GM19193 (cell line): ENCODE data around the gene KNSTRN.

ENCODE experiments used
- POLR2A ChIP-seq: IDR thresholded peaks from 4 replicates; pipeline ENCODE4 v1.6.1; 2011; ENCODE audit not compliant: insufficient read depth, insufficient read length; ENCODE audit errors: extremely low read depth

Gene KNSTRN

DNA sequence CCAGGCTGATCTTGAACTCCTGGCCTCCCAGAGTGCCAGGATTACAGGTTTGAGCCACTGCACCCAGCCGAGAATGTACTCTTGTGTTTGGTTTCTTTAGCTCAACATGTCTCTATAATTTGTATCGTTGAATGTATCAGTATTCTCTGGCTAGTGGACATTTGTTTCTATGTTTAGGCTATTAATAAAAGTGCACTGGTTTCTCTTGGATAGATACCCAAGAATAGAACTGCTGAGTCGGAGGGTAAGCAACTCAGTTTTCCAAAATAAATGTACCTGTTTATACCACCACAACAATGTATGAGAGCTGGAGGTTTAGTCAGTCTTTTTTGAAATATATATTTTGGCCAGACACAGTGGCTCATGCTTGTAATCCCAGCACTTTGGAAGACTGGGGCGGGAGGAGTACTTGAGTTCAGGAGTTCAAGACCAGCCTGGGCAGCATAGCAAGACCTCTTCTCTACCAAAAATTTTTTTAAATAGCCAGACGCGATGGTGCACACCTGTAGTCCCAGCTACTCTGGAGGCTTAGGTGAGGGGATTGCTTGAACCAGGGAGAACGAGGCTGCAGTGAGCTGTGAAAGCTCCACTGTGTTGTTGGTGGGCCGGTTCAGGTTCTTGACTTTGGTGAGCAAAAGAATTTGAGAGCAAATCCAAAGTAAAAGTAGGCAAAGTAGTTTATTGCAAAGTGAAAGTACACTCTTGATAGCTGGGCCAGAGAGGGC lies 15.3 kb downstream of the KNSTRN start:
- TF ChIP-seq POLR2A = no peak

DNA sequence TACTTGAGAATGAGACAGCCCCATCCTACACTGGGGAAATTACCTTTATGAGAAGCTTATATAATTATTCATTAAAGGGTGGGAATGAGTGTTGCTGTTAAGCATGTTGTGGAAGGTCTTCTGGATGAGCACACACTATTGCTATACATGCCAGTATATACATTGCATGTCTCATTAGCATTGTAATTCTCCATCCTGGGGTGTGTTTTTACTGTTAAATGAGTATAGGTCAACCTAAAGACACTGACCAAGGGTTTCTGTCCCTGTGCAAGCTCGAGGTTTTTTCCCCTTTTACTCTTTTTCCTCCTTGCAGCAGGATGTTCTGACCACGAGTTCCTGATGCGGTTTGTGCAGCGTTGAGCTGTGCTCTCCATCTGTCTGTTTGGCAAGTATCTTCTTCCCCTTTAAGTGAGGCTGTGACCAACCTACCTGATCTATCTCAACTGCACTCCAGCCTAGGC lies 15.9 kb downstream of the KNSTRN start:
- no peak for TF ChIP-seq POLR2A

DNA sequence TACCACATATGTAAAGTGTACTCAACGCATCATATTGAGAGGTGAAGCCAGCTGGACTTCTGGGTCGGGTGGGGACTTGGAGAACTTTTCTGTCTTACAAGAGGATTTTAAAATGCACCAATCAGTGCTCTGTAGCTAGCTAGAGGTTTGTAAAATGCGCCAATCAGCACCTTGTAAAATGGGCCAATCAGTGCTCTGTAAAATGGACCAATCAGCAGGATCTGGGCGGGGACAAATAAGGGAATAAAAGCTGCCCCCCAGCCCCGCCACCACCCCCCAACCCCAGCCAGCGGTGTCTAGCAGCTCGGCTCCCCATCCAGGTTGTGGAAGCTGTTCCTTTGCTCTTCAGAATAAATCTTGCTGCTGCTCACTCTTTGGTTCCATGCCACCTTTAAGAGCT lies 16.8 kb downstream of the KNSTRN start:
- TF ChIP-seq POLR2A = no peak

DNA sequence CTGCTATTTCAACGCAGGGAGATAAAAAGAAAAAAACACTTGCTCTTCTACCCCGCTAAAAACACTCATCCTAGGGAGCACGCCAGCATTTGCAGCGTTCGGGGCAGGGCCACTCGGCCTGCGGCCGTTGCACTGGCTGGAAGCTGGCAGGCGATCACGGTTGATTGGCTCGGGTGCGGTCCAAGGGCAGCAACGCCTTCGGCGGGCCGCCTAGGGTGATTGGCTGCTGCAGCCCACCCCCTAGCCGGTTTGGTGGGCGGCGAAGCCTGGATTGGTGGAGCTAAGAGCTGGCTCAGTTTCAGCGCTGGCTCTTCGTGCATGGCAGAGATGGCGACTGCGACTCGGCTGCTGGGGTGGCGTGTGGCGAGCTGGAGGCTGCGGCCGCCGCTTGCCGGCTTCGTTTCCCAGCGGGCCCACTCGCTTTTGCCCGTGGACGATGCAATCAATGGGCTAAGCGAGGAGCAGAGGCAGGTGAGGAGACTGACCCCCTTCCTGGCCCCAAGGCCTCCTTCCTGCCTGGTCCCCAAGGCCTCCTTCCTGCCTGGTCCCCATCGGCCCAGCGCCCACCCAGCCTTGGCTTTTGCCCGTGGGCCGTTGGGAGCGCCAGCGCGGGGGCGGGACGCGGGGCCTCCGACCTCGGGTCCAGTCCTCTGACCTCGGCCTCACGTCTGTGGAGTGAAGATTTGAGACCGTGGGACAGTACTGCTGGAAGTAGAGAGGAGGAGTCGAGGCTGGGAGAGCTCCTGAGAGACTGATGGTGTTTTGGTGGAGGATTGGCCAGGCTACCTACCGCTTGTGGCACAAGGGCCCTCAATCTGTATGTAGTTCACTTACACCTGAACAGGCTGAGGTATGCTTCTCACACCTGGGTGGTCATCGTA lies 23.2 kb downstream of the KNSTRN start, which contains the start of gene IVD:
TSS of gene IVD (plus strand) at position 295 of the 881 bp plus-strand sequence. CDS start at position 328, 33 bp downstream.
- TF ChIP-seq POLR2A = peak; percentile 89

- no peak for TF ChIP-seq POLR2A
Observed at GRCh38 chr15:40407330-40407990, 24.9 kb downstream of the KNSTRN start.

DNA sequence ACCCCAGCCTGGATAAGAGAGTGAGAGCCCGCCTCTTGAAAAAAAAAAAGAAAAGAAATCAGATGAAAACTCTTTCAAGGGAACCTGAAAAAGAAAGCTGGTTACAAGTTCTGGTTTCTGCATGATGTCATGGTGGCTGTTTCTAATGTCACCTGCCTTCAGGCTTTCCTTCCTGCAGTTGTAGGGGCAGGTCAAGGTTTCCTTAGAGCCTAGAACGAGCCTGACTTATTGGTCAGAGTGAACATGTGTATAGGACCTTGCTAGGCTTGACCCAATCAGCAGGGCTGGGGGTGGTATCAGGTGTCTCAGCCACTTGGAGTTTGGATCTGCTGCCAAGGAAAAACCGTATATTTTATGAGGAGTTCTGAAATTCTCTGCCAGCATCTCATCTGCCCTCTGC lies 26.8 kb downstream of the KNSTRN start:
- no peak for TF ChIP-seq POLR2A

GRCh38 chr15:40410476-40410875 lies 28.0 kb downstream of the KNSTRN start:
- no peak for TF ChIP-seq POLR2A

DNA sequence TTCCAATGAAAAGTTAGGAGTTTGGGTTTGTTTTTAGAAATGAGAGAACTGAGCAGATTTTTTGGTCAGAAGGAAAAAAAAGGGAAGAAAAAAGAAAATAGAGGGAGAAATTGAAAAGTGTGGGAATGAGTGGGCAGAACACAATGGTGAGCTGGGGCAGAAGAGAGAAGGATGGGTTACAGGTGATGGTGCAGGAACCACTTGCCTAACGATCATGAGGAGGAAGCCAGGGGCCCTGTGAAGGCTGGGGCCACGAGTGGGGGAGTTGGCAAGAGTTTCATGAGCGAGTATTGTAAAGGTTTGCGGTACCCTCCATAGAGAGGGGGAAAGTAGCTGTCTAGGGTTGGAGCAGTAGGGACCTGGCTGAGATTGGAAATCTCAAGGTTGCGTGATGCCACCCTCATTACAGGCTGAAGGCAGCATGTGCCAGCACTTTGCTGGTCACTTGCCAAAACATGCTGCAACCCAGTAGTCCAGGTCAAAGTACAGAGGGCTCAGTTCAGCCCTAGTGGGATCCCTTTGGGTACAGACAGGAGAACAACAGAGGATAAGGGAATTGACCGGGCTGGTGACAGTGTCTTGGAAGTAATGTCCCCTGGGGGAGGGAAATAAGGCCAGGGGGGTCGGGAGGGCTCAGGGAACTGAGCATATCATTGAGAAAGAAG lies 29.7 kb downstream of the KNSTRN start:
- TF ChIP-seq POLR2A = no peak

DNA sequence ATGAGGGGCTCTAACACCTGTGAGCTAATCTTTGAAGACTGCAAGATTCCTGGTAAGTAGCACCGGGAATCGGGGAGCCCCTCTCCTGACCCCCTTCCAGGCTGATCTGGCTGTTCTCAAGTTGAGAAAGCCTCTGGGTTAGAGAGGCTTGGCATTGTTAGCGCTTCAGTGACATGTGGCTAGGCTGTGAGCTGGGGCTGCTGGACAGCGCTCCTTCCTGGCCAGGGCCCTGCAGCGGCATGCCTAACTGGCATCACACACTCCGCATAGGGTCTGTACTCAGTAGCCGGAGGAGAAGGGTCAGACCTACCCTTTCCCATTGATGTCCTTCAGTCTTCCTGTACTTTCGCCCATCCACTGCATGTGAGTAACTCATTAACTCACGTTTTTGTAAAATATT lies 30.5 kb downstream of the KNSTRN start:
- no peak for TF ChIP-seq POLR2A

DNA sequence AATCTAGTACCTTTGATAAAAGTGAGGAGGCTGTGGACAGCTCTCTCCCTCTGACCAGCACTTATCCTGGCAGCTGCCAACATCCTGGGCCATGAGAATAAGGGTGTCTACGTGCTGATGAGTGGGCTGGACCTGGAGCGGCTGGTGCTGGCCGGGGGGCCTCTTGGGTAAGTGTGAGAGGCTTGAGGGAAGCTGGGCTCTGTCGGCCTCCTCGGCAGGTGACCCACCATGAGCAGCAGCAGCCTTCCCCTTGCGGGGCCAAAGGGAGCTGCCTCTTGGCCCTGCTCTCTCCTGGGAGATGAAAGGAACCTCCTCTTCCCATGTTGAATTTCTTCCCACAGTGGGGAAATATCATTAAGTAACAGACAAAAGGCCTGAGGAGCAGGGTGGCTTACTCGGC lies 32.3 kb downstream of the KNSTRN start:
- TF ChIP-seq POLR2A = no peak

GRCh38 chr15:40415226-40415625 lies 32.7 kb downstream of the KNSTRN start:
- TF ChIP-seq POLR2A = no peak

- TF ChIP-seq POLR2A = no peak
Observed at GRCh38 chr15:40416056-40416455, 33.5 kb downstream of the KNSTRN start.

GRCh38 chr15:40418126-40418525 lies 35.6 kb downstream of the KNSTRN start:
- no peak for TF ChIP-seq POLR2A

GRCh38 chr15:40420071-40420713 lies 37.7 kb downstream of the KNSTRN start:
- peak; percentile 23 for TF ChIP-seq POLR2A
